Activated CD8-positive, alpha-beta T cell treated with anti-CD3 and anti-CD28 coated beads for 36 hours (primary cell): Measurements from ENCODE around the gene ELSPBP1. TPM values are rescaled to one million over a fixed set of nuclear protein-coding genes. Genes with fewer than 3 reads are reported as not detected.

Experiments used
- ATAC-seq: fragments of 200-7000 bp; cut with Tn5 transposase; one replicate; pipeline ENCODE4 v1.10.0; 2021; ENCODE audit warnings: mild to moderate bottlenecking, moderate library complexity
- CTCF ChIA-PET: fragments of 350-600 bp; sonication (Branson Sonifier 250); formaldehyde crosslinking; loops from one replicate; lab custom pipeline; 2021; ENCODE audit warnings: antibody characterized with exemption; lab: Charles Lee
- POLR2A ChIA-PET: fragments of 350-600 bp; sonication (Branson Sonifier 250); formaldehyde crosslinking; loops from one replicate; lab custom pipeline; 2021; ENCODE audit warnings: antibody characterized with exemption; lab: Charles Lee
- DNase-seq: peaks from one replicate; pipeline ENCODE4 v3.0.0-alpha.2; 2020
- H3K27ac Mint-ChIP-seq: one replicate; pipeline ENCODE4 v1.8.0; 2021; ENCODE audit warnings: mild to moderate bottlenecking, mixed read lengths
- H3K27me3 Mint-ChIP-seq: one replicate; pipeline ENCODE4 v1.8.0; 2021; ENCODE audit warnings: mixed read lengths
- H3K36me3 Mint-ChIP-seq: one replicate; pipeline ENCODE4 v1.8.0; 2021; ENCODE audit warnings: low read depth, mixed read lengths
- H3K4me1 Mint-ChIP-seq: one replicate; pipeline ENCODE4 v1.8.0; 2021; ENCODE audit warnings: low read depth, mixed read lengths
- H3K4me3 Mint-ChIP-seq: one replicate; pipeline ENCODE4 v1.8.0; 2021; ENCODE audit warnings: mild to moderate bottlenecking, moderate library complexity, mixed read lengths
- H3K9me3 Mint-ChIP-seq: one replicate; pipeline ENCODE4 v1.8.0; 2021; ENCODE audit warnings: mixed read lengths
- CTCF ChIP-seq: fragments of 200-600 bp; IDR thresholded peaks from one replicate; pipeline ENCODE4 v1.8.0; 2022; ENCODE audit warnings: antibody characterized with exemption, mild to moderate bottlenecking
- intact Hi-C: fragments of 100-400 bp; cut with micrococcal nuclease; formaldehyde crosslinking; loops from one replicate; pipeline ENCODE4 v1.10.0; 2022
- total RNA-seq, 2 experiments: library from RNA; stranded (reverse); gene quantifications; one replicate each; pipeline ENCODE4 v1.2.3, GENCODE V29; 2021

The ELSPBP1 gene
- total RNA-seq, 2 experiments from 2014 or later: not detected

DNA sequence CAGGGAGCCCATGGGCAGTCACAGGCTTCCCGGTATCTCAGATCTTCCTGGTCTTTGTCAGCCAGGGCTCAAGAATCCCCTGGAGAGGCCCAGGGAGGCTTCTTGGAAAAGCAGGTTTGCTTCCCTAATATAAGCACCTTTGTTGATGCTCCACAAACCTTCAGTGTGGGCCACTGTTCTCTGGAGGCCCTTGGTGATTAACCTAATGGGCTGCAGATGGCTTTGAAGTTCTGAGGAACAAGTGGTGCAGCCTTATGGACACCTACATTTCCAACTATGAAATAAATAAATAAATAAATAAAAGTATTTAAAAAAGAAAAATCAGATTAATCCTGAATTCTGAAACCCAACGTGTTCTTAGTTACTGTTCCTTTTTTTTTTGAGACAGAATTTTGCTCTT lies 2.4 kb upstream of the ELSPBP1 start, which contains the start of gene BSPH1:
Gene BSPH1 (minus strand): TSS at position 101 of the 400 bp plus-strand sequence. CDS start 89 bp downstream, at position 12.
- Mint-ChIP-seq H3K4me3 (no peak within 1 kb of the TSS), H3K36me3 (no peaks in the 10 kb centered on the region), H3K27ac (no peak within 1 kb of the TSS), H3K9me3 (no peaks in the 10 kb centered on the region), H3K27me3 (peaks cover 26% of the 10 kb centered on the region), H3K4me1 (no peaks in the 10 kb centered on the region)
- POLR2A ChIA-PET: no interaction called here
- no peak for ATAC-seq
- TF ChIP-seq CTCF: no peak
- CTCF ChIA-PET: no interaction called here
- DNase-seq: no peak
- intact Hi-C loops: no loop called here

GRCh38 chr19:47996230-47996727 lies 1.8 kb downstream of the ELSPBP1 start:
- Mint-ChIP-seq H3K27me3 (peaks cover 19% of the 10 kb centered on the region), H3K9me3 (no peaks in the 10 kb centered on the region), H3K4me1 (no peaks in the 10 kb centered on the region), H3K4me3 (no peak overlapping the region), H3K27ac (no peak overlapping the region), H3K36me3 (no peaks in the 10 kb centered on the region)
- TF ChIP-seq CTCF: no peak
- no peak for DNase-seq
- ChIA-PET CTCF (no interaction called here), POLR2A (no interaction called here)
- no peak for ATAC-seq
- intact Hi-C loops: no loop called here

DNA sequence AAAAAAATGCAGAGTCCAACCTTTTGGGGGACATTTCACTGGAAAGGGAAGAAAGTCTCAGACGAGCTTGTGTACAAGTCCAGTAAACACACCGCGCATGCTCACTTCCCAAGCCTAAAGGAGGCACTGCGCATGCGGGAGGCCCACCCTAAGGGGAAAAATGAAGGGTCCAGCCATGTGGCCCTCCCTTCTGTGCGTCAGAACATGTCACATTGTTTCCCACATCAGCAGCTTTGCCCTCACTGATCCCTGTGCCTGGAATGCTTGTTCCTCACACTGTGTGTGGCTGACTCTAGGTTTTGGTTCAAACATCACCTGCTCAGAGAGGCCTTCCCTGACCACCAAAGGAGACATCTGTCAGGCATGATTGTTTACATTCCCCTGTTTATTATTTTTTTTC lies 4.4 kb downstream of the ELSPBP1 start:
- Mint-ChIP-seq H3K9me3 (no peaks in the 10 kb centered on the region), H3K36me3 (no peaks in the 10 kb centered on the region), H3K4me3 (no peak overlapping the region), H3K27me3 (peaks cover 16% of the 10 kb centered on the region), H3K27ac (no peak overlapping the region), H3K4me1 (no peaks in the 10 kb centered on the region)
- no peak for ATAC-seq
- no peak for TF ChIP-seq CTCF
- no peak for DNase-seq
- intact Hi-C loops: no loop called here
- ChIA-PET POLR2A (no interaction called here), CTCF (no interaction called here)

DNA sequence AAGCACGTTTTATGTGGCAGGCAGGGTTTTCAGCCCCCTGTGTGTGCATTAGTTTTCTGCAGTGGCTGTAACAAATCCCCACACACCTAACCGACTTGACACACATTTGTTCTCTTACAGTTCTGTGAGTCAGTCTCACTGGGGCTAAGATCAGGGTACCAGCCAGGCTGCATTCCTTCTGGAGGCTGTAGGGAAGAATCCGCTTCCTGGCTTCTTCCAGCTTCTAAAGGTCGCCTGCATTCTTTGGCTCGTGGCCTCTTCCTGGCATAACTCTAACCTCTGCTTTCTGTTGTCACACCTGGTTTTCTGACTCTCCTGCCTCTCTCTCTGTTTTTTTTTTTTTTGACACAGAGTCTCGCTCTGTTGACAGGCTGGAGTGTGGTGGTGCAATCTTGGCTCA lies 6.4 kb downstream of the ELSPBP1 start:
- H3K4me3 Mint-ChIP-seq: no peak overlapping the region
- CTCF ChIA-PET: interaction anchor here (1.2 kb wide), 1 partner anchor 37 kb away, joined by 3 read pairs; no protein-coding TSS in a partner anchor

More for the DNA sequence above, 6.4 kb downstream of the ELSPBP1 start:
- H3K27ac Mint-ChIP-seq: no peak overlapping the region
- POLR2A ChIA-PET: no interaction called here
- ATAC-seq (no peak), DNase-seq (no peak)
- no peaks in the 10 kb centered on the region for H3K9me3 Mint-ChIP-seq
- TF ChIP-seq CTCF: no peak
- no peaks in the 10 kb centered on the region for H3K36me3 Mint-ChIP-seq
- intact Hi-C loops: no loop called here
- peaks cover 12% of the 10 kb centered on the region for H3K27me3 Mint-ChIP-seq
- H3K4me1 Mint-ChIP-seq: no peaks in the 10 kb centered on the region
